ENCODE measurements around the gene CD68.
"Not testable (repeated sequence)": the region's sequence is repeated elsewhere in the genome, so short reads cannot be mapped to it uniquely, and the experiment has no call there.

CD68 gene

DNA sequence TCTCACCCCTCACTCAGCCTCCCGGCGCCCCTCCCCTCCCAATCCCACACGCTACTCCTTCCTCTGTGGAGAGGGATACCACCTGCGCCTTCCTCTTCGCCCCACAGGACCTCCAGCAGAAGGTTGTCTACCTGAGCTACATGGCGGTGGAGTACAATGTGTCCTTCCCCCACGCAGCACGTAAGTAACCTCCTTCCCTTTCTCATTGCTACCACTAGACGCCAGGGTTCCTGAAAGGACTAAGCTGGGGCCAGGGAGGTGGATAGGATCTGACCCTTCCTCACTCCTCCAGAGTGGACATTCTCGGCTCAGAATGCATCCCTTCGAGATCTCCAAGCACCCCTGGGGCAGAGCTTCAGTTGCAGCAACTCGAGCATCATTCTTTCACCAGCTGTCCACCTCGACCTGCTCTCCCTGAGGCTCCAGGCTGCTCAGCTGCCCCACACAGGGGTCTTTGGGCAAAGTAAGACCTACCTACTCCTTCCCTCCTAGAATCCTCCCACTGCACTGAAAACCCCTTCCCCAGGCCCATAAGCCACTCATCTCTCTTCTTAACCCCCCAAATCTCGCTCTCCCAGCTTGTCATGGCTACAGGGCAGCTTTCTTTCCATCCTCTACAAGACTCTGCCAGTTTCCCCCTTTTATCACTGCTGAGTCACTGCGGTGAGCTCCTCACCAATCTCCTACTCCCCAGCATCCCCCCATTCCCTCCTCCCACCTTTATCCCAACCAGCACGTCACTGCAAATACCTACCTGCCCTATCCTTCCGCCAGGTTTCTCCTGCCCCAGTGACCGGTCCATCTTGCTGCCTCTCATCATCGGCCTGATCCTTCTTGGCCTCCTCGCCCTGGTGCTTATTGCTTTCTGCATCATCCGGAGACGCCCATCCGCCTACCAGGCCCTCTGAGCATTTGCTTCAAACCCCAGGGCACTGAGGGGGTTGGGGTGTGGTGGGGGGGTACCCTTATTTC, 1.5 kb downstream of the CD68 start:
- no peak for DNase-seq (ENCODE audit: low read depth)

DNA sequence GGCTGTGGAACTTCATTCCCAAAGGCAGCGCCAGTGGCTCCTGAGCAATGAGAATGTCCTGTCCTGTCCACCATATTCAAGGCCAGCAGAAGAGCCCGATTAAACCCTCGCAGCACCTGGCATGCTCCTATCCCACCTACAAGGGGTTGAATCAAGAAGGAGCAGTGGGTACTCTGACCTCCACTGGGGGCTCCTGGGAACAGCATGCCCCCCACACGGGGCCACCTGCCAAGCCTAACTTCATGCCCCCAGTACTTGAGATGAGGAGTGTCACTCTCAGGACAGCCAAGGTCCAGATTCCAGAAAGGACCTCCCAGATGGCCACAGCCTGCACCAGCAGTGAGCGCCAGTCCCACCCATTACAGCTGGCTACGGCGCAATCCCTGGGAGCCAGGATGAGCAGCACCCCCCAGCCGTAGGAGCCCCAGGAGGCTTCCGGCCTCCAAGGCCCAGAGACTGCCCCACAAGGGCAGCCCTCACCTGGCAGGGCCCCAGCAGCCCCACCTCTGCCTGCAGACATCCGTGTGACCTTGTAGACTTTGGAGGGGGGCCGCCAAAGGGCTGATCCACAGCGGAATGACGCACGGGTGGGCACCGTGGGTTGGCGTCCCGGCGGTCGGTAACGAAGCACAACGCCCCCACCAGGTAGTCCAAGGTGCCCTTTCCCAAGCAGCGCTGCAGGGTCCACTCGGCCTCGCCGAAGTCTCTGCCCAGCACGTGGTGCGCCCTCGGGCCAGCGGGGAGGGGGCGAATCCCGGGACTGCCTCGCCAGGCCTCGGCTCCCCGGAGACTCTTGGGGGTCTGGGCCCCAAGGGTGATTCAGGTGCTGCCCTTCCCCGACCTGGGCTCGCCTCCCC, 3.2 kb downstream of the CD68 start:
- no peak for DNase-seq (ENCODE audit: low read depth)

DNA sequence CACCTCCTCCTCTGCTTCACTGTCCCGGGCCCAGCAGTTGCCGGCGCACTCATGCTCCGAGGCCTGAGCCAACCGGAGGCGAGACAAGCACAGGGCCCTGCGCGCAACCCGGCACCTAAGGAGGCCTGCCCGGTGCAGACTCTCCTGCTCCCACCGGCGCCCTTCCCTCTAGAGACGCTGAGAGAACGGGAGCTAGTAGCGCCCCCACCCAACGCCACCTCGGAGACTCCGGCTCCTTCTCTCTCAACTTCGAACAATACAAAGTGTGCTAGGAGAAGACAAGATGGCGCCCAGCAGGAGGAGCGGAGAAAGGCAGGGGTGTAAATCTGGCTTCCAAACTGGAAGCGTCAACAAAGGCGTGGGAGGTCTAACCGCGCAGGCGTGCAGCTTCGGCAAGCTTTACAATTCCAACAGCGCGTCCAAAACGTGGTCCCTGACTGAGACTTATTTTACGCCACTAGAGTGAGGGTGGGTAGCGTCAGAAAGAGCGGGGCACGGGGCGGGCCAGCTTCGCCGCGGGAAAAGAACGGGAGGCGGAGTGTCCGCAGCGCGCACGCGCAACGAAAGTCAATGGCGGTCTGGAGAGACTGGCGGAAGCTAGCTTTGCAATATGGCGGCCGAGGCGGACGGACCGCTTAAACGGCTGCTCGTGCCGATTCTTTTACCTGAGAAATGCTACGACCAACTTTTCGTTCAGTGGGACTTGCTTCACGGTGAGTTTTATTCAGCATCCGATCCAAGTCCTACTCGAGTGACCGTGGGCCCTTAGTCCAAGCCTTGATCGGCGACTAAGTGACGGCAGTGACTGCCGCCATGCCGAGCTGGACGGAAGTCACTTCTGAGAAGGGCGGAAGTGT, 4.0 kb downstream of the CD68 start, which contains the start of gene MPDU1:
TSS of gene MPDU1 (plus strand) at position 600 of the 857 bp plus-strand sequence. CDS start at position 611, 11 bp downstream.
- peak; percentile 93 for DNase-seq (ENCODE audit: low read depth)

DNA sequence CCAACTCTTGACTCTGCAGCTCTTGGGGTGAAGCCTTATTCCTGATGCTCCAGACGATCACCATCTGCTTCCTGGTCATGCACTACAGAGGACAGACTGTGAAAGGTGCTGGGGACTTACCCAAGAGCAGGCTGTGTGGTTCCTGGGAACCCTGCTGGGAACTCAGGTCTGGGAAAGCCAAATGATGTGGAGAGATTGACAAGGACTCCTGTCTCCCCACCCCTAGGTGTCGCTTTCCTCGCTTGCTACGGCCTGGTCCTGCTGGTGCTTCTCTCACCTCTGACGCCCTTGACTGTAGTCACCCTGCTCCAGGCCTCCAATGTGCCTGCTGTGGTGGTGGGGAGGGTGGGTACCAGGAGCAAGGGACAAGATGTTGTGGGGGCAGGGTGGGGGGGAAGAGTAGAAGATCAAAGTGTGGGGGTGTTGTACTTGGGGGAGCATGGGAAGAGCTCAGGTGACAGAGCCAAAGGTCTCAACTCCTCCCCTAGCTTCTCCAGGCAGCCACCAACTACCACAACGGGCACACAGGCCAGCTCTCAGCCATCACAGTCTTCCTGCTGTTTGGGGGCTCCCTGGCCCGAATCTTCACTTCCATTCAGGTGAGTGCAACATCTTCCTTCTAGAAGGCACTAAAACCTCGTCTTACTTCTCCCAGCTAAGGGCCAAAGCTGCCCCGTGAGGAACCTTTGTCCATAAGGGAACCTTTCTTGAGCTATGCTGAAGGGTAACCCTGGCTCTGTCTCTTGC, 7.4 kb downstream of the CD68 start:
- DNase-seq (ENCODE audit: low read depth): no peak

DNA sequence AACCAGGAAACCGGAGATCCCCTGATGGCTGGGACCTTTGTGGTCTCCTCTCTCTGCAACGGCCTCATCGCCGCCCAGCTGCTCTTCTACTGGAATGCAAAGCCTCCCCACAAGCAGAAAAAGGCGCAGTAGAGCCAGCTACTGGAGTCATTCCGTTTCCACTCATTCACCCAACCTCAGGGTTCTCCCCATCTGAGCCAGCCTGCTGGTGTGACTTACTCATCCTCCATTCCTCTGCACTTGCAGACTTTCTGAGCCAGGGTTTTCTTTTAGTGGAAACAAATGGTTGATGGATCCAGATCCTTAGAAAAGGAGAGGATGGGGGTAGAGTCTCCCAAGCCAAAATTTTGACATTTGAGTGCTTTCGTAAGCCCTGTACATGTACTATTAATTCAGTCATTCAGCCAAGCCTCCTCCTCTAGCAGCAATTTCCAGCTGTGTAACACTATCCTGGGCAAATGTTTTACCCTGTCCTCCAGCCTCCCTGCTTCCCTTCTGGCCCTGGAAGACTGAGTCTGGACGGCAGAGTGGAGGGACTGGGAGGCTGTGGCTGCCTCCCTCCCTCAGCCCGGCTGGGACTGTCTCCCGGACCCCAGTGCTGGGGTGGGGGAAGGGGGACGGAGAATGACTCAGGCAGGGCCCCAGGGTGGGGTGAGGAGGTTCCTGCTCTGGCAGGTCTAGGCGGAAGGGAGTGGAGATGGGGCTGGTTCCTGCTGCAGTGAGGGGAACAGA, 8.1 kb downstream of the CD68 start:
- no peak for DNase-seq (ENCODE audit: low read depth)

DNA sequence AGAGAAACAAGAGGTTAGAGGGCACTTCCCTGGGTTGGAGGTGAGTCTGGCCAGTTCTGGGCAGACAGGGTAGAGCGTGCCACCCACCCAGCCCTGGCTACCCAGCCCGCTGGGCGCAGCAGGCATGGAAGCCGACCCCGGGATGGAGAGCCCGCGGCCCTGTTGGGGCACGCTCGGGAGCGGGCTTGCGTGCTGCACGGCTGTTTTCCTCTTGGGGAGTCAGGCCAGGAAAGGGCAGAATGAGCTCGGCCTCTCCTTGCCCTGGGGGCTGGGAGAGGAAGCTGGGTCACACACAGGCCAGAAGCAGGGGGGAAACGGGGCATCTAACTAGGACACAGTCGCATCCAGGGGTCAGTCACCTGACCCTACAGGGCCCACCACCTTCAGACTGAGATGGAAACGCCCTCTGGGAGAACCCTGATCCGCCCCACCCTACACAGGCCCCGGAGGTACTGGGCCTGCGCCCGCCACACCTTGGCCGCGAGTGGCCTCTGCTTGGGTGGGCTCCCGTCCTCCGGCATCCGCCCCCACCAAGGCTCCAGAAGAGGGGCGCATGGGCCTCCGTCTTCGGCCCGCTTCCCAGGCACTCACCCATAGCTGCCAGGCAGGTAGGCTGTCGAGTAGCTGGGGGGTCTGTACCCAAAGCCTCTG, 9.2 kb downstream of the CD68 start:
- no peak for DNase-seq (ENCODE audit: low read depth)

DNA sequence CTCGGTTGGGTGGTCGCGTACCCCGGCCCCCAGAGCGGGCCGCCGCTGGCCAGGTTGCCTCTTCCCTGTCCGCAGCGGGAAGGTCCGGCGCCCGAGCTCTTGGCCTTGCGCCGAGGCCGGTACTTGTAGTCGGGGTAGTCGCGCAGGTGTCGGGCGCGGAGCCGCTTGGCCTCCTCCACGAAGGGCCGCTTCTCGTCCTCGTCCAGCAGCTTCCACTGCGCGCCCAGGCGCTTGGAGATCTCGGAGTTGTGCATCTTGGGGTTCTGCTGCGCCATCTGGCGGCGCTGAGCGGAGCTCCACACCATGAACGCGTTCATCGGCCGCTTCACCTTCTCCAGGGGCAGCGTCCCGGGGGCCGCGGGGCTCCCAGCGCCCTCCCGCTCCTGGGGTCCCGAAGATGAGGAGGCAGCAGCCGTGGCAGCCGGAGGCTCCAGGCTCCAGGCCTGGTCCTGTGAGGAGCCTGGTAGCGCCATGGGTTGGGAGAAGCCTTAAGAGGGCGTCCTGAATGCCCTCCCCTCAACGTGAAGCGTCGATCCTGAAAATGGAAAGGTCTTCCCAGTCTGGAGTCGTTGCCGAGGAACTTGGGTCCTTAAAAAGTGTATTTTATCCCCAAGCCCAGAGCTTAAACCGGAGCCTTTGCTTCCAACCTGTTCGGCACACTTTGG, 9.9 kb downstream of the CD68 start:
- peak; percentile 54 for DNase-seq (ENCODE audit: low read depth)

DNA sequence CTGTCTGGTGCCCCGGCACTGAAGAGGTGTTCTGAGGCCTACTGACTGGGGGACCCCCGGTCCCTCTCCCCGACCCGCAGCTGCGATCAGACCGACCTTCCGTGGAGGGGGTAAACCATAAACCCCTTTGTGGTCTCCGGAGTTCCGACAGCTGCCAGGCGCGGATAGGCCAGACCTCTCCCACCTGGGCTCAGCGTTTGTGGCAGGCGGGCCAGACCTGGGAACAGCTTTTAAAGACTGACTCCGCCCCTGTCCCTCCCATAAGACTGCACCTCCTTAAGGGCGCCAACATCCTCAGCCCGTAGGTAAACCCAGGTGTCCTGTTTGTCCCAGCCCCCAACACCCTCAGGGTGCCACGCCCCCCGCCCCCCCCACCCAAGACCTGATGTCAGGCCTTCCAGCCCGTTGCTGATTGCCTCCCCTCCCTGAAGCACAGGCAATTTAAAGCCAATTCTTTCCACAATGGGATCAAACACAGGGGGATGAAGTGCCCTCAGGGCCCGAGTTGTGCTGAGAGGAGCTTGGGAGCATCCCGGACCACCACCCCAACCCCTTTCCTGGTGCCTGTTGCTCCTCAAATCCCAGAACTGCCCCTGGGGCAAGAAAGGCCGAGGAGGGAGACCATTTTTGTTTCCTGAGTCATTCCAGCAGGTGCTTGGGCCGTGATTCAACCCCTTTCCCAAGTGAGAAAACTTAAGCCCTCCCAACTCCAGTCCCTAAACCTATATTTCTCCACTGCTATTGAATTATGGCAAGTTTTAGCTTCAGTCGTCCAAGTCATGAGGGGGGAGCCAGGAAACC, 10.7 kb downstream of the CD68 start, which contains the start of gene SOX15:
TSS of gene SOX15 (minus strand) at position 204 of the 801 bp plus-strand sequence. CDS start 418 bp downstream, outside the sequence.
- DNase-seq (ENCODE audit: low read depth): no peak

DNA sequence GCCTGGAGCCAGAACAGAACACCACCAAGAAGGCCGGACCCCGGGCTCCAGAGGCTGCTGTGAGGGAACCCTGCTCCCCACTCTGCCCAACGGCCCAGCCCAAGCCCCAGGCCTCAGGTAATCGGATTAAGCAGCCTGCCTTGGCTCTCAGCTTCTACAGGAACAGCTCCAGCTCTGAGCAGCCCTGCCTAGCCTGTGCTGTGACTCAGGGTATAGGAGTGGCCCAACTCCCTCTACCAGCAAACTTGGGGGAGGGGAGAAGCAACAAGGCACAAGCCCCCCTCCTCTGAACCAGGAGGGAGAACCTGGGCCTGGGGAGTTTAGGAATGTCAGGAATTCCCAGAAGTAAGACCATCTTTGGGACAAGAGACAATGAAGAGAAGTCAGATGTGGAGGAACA, 11.3 kb downstream of the CD68 start:
- DNase-seq (ENCODE audit: low read depth): no peak

DNA sequence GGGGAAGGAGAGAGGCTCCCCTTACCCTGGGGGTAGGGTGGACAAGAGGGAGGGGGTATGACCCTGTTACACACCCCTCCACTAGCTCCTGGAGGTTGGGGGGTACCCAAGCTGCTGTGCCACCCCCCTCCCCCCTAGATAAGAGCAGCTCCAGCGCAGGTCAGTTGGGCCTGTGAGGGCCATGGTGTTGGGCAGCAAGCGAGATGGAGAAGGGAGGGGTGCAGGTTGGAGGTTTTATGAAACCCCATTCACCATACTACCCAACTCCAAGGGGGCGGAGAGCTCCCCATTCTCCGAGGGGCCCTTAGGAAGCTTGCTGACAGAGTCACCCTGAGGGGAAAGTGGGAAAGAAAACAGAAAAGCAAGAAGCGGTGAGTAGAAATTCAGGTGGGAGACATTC, 12.2 kb downstream of the CD68 start:
- DNase-seq (ENCODE audit: low read depth): no peak

DNA sequence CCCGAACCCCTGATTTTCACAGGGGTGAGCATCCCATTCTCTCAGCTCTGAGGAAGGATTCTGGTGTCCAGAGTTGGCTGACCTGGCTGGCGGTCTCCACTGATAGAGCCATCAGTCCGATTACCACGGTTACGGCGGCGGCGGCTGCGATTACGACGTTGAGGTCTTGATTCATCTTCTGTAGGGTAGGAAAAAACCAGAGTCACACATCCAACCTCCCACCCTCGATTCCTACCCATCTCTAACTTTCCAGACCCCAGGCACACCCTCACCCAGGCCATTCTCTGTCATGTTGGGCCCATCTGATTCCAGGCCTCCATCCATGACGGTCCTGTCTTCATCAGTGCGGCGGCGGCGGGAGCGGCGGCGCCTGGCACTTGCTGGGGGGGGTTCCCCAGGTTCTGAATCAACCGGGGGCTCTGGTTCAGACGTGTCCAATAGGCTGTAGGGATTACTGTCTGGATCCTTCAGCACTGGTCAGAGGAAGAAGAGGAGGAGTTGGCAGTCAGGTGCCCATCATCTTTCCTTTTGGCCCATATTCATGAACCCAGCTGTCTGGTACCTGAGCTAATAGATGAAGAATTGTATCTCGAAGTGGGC, 13.1 kb downstream of the CD68 start:
- DNase-seq (ENCODE audit: low read depth): no peak

DNA sequence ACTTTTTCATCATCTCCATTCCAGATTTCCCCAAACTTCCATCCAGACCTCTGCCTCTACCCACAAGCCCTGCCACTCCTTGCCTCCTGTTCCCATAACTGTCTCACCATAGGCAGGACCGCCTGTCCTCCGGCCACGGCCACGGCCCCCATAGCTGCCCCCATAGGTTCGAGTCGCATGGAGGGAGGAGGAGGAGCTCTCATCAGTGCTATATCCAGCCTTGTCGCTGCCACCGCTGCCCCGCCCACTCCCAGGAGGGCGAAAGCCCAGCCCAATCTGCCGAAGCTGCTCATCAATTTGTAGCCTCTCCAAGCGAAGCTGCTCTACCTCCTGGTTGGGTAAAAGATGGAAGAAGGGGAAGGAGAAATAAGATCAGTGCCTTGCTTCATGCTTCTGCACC, 13.9 kb downstream of the CD68 start:
- no peak for DNase-seq (ENCODE audit: low read depth)

DNA sequence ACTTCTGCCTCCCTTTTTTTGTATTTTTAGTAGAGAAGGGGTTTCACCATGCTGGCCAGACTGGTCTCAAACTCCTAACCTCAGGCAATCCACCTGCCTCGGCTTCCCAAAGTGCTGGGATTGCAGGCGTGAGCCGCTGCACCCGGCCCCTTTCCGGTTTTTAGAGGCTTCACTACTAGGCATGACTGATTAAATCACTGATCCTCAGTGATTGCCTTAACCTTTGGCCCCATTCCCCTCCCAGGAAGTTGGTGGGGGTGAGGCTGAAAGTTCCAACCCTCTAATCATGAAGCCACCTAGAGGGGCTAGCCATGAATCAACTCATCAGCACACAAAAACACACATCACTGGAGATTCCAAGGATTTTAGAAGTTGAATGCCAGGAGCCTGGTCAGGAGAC, 18.1 kb downstream of the CD68 start:
- not testable (repeated sequence) for DNase-seq (ENCODE audit: low read depth)

DNA sequence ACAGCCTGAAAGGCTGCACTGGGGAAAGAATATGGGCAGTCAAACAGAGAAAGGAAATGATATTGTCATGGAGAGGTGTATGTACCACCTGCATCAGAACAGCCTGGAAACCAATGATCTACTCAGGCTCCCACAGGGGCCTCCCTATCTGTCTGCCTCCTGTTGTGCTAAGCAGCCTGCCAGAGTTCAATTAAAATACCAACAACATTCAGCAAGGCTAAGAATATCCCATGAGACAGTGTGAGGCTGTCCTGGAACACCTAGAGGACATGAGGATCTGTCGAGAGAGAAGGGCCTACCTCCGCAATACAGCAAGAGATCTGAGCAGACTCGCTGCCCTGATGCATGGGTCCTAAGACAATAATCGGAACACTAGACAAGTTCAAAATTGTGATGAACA, 26.8 kb downstream of the CD68 start:
- DNase-seq (ENCODE audit: low read depth): no peak

DNA sequence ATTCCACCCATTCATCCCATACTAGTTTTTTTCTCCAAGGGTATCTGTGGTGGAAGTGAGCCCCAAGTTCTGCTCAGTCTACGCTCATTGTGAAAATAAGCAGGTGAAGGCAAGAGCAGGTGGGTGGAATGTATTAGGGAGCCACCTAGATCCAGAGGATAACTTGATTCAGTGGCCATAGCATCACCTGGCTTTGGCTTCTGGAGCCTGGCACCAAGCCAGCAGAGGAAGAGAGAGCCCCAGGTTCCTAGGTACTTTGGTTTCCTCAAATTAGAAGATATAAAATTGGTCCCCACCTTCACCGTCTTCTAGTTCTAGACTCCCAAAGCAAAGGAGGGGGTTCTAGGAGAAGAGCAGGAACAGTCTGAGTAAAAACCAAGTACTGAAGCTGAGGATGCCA, 31.2 kb downstream of the CD68 start:
- no peak for DNase-seq (ENCODE audit: low read depth)

DNA sequence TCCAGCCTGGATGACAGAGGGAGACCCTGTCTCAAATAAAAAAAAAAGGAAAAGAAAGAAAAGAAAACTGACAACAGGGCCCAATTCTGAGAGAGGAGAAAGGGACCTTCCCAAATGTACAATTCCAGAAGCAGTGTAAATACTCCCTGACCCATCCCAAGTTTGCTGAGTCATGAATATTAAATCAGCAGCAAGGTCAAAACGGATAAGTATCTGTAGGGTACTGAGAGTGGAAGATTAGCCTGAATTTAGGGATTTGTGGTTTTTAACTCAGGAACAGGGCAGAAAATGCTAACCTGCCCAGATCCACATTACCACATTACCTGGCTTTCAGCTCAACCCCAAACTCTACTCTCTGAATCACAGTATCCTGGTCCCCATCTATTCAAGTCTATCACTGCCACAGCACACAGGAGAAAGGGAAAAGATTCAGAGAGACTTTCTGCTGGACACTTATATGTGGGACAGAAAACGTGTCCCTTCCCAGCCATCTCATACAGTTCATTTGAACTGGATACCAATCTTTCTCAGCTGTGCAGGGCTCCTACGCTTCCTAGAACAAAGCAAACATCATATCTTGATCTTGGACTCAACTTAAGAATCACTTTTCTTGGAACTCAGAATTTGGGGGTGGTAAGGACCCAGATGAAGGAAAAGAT, 32.3 kb downstream of the CD68 start:
- DNase-seq (ENCODE audit: low read depth): no peak

DNA sequence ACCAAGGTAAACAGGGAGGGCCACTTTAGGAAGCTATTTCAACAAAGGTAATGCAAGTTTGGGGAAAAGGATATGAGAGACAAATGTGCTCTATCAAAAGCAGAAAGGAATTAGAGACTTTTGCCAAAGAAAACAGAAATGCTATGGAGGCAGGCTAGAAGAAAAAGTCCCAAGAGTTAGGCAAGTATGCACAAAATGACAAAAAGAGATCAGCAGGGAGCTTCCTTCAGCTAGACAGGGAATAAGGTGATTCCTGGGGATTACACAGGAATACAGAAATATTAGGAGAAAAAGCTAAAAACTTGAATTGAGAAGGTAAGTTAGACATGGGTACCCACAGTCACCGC, 32.8 kb downstream of the CD68 start:
- DNase-seq (ENCODE audit: low read depth): no peak
